GM19395 (cell line): ENCODE measurements around the gene ZMYND8.
"Not testable (repeated sequence)": the region's sequence is repeated elsewhere in the genome, so short reads cannot be mapped to it uniquely, and the experiment has no call there.

Experiments used
- ATAC-seq: cut with Tn5 transposase; IDR thresholded peaks from one replicate; pipeline ENCODE4 v1.9.1; 2021; ENCODE audit warnings: mild to moderate bottlenecking, moderate library complexity; ENCODE audit not compliant: unreplicated experiment

Gene ZMYND8

DNA sequence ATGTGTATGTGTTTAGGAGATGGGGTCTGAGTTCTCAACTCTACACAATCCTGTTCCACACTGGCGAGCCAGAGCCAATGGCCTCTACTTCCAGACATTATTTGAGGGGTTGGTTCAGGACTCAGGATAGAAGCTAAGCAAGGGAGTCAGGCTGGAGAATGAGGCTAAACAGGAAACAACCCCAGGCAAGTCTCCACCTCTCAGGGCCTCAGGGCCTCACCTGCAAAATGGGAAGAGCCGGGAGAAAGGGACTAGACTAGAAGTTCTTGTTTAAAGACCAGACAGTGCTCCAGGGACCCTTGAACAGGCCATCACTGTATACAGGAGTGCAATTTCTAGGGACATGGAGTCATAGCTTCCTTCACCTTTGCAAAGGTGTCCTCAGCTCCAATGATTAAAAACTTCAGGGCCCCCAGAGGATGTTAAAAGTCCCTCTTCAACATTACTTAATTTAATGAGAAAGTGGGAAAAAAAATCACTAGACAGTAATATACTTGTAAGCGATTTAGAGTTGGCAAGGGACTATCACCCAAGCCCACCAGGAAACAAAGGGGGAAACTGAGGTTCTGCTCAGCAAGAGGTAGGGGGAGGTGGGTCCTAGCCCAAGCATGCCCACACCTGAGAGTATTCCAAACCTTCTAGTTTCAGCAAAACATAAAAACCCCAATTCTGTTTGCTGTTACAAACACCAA lies 41.7 kb downstream of the ZMYND8 start:
- ATAC-seq = no peak

DNA sequence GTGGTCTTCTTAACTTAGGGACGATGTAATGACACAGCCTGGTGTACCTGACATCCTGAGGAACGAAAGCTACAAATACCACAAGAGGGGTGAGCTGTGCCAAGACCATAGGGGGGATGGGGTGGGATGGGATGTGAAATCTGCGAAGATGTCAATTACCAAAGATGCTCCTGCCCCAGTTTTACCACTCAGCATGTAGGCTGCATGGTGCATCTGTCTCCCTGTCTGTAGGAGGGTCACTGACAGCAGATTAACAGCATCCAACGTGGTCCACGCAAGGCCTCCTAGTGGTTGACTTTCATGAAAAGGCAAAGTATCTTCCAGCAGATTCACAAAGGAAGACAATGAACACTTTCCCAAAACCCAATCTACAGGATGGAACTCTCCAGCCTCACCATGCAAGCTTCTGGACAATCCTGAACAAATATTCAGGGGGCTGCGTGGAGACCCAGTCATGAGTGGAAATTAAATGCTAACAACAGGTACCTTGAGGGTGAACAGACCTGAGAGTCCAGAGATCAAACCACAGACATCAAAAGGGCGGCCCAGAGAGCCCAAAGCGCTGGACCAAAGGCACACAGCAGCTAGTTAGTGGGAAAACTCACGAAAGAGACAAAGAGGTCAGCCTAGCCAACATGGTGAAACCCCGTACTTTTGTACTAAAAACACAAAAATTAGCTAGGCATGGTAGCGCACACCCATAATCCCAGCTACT lies 44.4 kb downstream of the ZMYND8 start:
- ATAC-seq = no peak

DNA sequence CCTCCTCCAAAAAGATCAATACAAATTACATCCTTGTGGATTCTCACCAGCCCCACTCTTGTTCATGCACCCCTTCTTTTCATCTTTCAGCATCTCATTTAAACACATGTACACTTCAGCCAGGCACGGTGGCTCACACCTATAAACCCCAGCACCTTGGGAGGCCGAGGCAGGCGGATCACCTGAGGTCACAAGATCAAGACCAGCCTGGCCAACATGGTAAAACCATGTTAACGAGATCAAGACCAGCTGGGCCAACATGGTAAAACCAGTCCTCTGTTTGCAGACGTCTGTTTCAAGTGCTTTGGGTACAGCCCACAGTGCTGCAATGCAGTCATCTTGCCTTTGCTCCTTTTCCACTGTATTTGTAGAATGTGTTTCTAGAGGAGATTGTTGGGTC lies 45.3 kb downstream of the ZMYND8 start:
- ATAC-seq = no peak

DNA sequence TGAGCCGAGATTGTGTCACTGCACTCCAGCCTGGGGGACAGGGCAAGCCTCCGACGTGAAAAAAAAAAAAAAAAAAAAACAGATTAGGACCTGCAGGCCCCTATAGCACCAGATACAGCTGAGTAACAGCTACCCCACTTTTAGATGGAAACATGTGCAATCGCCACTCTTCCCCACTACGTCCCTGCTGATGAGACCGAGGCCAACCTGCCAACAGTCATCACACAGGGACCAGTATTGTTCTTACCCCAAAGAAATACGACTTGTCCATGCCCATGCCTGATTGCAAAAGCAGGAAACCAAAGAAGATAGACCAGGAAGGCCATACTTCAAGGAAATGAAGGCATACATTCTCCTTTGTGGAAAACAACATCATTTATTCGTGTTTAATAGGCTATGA lies 45.8 kb downstream of the ZMYND8 start:
- ATAC-seq = no peak

DNA sequence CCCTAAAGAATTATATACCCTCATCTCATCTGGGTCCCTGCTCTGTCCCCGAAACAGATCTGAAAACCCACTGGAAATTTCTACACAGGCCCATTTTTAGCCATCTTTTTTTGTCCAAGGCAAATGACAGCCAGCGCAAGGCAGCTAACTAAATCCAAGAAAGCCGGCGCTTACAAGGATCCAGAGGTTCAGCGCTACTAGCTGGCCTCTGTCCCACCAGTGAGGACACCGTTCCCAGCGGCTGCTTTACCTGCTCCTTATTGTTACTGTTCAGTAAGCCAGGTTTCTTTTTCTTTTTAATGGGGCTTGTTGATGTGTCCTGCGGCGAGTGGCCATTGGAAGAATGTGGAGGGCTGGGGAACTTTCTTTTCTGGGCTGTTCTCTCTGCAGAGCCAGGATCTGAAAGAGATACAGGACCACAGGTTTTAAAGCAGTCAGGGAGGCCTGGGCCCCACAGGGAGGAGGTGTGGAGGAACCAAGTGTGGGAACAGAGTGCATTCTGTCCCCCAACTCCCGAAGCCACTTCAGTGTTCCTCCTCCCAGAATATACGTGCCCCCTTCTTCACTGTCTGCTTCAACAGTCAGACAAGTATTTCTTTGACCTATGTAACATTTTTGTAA lies 46.6 kb downstream of the ZMYND8 start:
- no peak for ATAC-seq

DNA sequence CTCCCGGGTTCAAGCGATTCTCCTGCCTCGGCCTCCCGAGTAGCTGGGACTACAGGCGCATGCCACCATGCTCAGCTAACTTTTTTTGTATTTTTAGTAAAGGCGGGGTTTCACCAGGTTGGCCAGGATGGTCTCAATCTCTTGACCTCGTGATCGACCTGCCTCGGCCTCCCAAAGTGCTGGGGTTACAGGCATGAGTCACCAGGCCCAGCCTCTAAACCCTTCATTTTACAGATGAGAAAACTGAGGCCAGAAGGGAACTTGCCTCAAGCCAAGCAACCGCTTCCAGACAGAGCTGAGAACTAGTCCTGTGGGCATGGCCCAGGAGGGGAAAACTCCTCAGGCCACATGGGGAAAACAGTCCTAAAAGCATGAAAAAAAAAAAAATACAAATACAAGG lies 47.1 kb downstream of the ZMYND8 start:
- ATAC-seq = no peak

DNA sequence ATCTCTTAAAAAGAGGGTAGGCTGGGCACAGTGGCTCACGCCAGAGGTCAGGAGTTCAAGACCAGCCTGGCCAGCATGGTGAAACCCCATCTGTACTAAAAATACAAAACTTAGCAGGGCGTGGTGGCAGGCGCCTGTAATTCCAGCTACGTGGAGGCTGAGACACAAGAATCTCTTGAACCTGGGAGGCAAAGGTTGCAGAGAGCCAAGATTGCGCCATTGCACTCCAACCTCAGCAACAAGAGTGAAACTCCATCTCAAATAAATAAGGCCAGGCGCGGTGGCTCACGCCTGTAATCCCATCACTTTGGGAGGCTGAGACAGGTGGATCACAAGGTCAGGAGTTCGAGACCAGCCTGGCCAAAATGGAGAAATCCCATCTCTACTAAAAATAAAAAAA lies 48.9 kb downstream of the ZMYND8 start:
- not testable (repeated sequence) for ATAC-seq

DNA sequence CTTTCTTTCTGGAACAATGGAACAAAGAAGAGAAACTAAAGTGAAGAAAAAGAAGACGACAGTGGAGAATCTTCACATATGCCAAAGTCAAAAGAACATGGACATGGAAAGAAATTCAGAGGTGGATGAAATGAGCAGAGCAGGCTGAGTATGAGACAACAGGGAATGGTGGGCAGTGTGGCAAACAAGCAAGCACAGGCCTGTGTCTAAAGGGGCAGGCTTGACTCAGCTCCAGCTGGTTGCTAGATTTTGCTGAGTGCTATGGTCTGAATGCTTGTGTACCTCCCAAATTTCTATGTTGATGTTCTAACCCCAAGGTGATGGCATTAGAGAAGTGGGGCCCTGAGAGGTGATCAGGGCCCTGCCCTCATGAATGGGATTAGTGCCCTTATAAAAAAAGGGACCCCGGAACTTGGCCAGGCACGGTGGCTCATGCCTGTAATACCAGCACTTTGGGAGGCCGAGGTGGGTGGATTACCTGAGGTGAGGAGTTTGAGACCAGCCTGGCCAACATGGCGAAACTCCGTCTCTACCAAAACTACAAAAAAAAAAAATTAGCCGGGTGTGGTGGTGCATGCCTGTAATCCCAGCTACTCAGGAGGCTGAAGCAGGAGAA lies 49.6 kb downstream of the ZMYND8 start:
- ATAC-seq = no peak

DNA sequence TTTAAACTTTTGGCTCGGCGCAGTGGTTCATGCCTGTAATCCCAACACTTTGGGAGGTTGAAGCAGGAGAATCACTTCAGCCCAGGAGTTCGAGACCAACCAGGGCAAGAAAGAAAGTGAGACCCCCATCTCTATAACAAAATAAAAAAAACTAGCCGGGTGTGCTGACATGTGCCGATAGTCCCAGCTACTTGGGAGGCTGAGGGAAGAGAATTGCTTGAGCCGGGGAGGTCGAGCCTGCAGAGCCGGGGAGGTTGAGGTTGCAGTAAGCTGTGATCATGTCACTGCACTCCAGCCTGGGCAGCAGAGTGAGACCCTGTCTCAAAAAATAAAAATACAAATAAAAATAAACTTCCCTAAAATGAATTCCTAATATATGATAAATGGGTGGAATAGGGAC lies 50.4 kb downstream of the ZMYND8 start:
- no peak for ATAC-seq

DNA sequence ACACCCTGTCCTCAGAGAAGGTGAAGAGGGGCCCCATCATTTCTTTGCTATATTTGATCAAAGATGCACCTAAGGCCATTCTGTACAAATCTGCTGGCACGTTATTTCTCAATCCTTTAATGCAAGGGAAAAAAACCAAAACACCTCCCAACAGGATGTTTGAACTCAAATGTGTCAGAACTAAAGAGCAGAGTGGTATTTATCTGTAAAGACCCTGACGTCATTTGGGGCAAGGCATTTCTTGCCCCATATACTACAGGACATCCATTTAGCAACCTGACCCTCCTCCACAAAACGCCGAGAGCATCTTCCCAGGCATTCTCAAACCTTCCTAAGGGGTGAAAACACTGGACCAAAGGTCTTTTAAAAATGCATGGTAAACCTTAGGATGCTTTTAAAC lies 50.8 kb downstream of the ZMYND8 start:
- ATAC-seq = no peak

DNA sequence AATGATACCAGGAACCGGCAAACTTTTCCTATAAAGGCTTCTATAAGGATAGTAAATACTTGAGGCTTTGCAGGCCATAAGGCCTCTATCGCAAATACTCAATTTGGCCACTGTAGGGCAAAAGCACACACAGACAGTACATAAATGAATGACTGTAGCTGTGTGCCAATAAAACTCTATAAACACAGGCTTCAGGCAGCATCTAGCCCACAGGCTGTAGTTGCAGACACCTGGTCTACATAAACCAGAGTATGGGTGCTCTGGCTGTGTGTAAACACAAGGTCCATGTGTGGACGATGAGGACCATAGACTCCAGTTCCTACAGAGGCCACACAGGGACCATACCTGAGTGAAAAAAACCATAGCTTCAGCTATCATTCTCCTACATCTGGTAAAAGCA lies 52.2 kb downstream of the ZMYND8 start:
- ATAC-seq = no peak

DNA sequence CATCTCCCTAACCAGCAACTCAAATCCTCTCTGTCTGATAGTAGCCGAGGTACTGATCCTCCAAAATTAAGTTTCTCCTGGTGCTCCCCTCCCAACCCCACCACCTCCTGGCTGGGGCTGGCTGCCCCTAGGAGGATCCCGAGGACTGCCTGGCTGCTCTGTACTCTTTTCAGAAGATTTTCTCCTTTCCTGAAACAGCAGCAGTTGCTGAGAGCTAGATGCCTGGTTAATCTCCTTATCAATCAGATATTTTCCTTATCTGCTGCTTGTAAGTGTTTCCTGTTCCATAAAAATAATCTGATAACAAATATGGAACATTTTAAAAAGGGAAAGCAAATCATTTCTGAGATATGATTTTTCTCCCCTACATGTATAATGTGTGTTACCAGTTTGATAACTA lies 52.8 kb downstream of the ZMYND8 start:
- no peak for ATAC-seq

DNA sequence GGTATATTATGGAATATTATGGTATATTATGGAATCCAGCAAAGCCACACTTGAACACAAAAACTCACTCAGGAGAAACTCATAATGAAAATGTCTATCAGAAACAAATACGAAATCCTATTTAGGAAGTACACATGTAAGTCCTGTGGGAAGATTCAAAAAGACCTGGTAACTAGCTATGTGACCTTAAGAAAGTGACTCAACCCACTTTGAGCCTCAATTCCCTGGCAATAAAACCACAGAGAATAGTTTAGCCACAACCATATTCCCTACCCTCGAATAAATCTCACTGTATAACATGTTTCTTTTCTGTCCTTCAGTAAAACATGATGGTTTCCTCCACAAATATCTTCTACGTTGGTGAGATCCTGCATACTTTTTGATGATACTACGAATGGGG lies 56.4 kb downstream of the ZMYND8 start:
- no peak for ATAC-seq

DNA sequence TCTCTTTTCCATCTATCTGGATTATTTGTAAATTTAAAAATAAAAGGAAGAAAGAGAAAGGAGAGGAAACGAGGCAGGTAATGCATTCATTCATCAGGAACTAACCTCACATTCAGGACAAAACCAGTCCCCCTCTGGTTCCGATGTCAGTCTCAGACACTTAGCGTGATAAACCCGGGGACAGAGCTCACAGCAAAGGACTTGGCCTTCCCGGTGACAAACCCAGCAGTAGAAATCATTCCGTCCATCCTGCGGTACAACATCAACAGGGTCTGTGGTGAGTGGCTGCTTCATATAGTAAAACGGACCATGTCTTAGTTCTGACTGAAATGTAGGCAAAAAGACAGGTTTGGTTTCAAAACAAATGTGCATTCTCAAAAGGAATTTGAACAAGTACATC lies 57.9 kb downstream of the ZMYND8 start:
- ATAC-seq = no peak

DNA sequence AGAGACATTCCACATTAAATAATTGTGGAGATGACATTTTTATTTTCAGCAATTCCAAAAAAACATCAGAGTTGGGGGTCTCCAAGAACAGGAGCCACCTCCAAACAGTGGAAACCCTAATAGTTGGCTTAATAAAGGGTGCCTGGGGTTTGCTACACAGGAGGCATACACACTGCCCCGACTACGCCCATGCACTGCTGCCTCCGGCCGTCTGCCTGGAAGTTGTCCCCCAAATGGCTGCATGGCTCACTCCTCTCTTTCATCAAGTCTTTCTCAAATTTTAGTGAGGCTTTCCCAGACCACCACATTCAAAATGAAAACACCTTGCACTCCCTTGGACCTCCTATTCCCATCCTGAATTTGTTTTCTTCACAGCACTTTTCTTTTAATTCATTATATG lies 58.8 kb downstream of the ZMYND8 start:
- no peak for ATAC-seq

DNA sequence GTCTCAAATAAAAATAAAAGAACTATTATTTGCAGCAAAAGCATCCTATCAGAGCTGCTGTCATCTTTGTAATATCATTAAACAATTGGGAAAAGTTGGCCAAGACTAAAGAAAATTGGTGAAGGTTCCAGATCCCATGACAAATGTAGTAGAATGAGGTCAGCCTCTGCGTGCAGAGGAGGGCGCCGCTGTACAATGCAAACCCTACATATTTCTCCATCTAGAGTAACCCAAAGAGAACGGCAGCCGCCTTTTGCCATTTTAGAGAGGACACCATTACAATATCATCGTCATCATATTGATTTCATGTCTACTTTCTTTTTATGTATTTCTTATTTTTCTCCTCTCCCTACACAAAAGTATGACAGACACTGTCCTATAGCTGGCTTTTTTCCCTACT lies 59.5 kb downstream of the ZMYND8 start:
- ATAC-seq = no peak

DNA sequence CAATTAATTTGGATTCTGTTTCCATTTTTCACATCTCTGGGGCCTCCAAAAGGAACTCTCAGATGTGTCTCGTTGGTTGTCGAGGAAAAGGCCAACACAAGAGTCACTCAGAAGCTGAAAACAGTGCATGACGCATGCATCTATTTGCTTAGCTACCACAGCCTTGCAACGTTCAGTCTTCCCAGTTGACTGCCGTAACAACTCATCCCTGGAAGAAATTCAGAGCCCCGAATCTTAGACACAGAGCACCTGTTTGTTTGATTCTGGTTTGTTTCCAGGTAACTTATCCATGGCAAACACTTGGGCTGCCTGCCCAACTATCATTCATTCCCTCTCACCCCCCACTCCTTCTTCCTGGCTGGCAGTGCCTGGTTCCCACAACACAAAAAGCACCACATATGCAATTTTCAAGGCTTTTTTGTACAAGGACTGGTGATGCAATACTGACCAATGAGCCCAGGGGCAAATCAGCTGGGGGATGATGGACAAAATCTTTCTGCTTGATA lies 60.5 kb downstream of the ZMYND8 start:
- no peak for ATAC-seq

DNA sequence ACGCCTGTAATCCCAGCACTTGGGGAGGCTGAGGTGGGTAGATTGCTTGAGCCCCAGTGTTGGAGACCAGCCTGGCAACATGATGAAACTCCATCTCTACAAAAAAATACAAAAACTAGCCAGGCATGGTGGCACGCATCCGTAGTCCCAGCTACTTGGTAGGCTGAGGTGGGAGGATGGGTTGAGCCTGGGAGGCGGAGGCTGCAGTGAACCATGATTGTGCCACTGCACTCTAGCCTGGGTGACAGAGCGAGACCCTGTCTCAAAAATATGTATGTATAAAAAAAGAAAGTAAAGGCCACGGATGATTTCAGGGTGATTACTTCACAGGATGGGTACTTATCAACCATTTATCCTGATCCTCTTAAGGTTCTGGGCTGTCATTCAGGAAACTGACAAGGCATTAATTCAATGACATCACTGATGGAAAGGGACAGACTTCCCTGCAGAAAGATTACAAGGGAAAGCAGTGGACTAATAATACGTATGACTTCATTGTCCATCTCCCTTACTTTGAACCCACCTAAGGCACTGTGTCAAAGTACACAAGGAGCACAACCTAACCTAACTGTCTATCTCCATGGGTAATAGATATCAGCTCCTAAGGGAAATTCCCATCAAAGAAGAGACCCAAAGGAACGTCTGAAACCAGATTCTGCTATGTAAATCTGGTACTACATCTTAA lies 61.2 kb downstream of the ZMYND8 start:
- no peak for ATAC-seq

DNA sequence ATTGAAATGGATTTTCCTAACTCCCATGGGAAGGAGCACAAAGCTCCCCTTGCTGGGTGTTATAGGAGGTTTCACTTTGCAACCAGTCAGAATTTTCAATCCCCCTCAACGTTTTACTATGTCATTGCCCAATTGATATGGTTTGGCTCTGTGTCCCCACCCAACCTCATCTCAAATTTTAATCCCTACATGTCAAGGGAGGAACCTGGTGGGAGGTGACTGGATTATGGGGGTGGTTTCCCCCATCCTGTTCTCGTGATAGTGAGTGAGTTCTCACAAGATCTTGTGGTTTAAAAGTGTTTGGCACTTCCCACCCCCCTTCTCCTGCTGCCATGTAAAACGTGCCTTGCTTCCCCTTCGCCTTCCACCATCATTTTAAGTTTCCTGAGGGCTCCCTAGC lies 62.9 kb downstream of the ZMYND8 start:
- no peak for ATAC-seq

DNA sequence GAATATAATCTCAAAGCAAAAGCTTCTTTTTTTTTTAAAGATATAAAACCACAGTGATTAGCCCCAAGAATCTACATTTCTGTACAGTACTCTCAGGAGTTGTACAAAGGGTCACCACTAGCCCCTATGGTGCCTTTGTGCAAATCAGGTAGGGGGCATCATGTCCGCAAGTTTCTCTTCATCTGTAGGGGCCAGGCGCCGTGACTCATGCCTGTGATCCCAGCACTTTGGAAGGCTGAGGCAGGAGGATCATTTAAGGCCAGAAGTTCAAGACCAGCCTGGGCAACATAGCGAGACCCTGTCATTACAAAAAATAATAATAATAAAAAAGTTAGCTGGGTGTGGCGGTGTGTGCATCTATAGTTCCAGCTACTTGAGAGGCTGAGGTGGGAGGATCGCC lies 63.9 kb downstream of the ZMYND8 start:
- no peak for ATAC-seq
